Measurements from ENCODE around the gene CIZ1. TPM values are rescaled to one million over a fixed set of nuclear protein-coding genes. Genes with fewer than 3 reads are reported as not detected.

The CIZ1 gene
- total and polyA plus RNA-seq, 9 of the 15 experiments (the other 6 are each of a cell fraction or from before 2014, with no cell fraction given), result 6.6 to 329 (median 87.8) TPM

DNA sequence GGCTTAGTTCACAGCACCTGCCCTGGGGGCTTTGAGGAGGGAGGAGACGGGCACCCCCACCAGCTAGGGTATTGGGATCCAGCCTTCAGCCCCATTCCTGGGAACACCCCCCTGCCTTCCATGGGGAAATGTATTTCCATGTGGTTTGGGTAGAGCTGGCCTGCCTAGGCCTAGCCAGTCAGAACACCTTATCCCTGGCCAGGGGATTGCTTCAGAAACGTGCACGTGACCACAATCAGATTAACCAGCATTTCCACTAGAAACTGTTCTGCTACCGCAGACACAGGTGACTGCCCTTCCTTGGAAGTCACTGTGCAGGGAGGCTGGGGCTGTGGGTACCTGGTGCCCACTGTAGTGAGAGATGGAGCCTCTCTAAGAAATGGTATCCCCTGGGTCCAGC is 17.3 kb downstream of the CIZ1 start (continued):
- TF ChIP-seq, protein P1, sequence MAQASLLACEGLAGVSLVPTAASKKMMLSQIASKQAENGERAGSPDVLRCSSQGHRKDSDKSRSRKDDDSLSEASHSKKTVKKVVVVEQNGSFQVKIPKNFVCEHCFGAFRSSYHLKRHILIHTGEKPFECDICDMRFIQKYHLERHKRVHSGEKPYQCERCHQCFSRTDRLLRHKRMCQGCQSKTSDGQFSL (CRISPR knock-in tag; IDR thresholded peaks at IDR 0.05), result no peak
- TF ChIP-seq, protein P1 (tag; IDR thresholded peaks at IDR 0.05), result no peak
- TF ChIP-seq, protein P2, sequence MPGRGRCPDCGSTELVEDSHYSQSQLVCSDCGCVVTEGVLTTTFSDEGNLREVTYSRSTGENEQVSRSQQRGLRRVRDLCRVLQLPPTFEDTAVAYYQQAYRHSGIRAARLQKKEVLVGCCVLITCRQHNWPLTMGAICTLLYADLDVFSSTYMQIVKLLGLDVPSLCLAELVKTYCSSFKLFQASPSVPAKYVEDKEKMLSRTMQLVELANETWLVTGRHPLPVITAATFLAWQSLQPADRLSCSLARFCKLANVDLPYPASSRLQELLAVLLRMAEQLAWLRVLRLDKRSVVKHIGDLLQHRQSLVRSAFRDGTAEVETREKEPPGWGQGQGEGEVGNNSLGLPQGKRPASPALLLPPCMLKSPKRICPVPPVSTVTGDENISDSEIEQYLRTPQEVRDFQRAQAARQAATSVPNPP (IDR thresholded peaks at IDR 0.05; ENCODE audit: borderline replicate concordance, insufficient read depth, insufficient read length), result no peak
- TF ChIP-seq CHD4 (IDR thresholded peaks at IDR 0.05; ENCODE audit: insufficient read depth, insufficient replicate concordance, low read depth, low read length, poor library complexity, severe bottlenecking), result no peak
- no peak for TF ChIP-seq ZNF347 (CRISPR knock-in tag; IDR thresholded peaks at IDR 0.05; ENCODE audit: low read depth)
- TF ChIP-seq, protein P3, sequence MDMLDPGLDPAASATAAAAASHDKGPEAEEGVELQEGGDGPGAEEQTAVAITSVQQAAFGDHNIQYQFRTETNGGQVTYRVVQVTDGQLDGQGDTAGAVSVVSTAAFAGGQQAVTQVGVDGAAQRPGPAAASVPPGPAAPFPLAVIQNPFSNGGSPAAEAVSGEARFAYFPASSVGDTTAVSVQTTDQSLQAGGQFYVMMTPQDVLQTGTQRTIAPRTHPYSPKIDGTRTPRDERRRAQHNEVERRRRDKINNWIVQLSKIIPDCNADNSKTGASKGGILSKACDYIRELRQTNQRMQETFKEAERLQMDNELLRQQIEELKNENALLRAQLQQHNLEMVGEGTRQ (CRISPR knock-in tag; IDR thresholded peaks at IDR 0.05), result peak; percentile 52
- no peak for TF ChIP-seq ZBED1 (IDR thresholded peaks at IDR 0.05)
- TF ChIP-seq, protein P4, sequence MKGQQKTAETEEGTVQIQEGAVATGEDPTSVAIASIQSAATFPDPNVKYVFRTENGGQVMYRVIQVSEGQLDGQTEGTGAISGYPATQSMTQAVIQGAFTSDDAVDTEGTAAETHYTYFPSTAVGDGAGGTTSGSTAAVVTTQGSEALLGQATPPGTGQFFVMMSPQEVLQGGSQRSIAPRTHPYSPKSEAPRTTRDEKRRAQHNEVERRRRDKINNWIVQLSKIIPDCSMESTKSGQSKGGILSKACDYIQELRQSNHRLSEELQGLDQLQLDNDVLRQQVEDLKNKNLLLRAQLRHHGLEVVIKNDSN (CRISPR knock-in tag; IDR thresholded peaks at IDR 0.05), result peak; percentile 81
- TF ChIP-seq, protein P5, sequence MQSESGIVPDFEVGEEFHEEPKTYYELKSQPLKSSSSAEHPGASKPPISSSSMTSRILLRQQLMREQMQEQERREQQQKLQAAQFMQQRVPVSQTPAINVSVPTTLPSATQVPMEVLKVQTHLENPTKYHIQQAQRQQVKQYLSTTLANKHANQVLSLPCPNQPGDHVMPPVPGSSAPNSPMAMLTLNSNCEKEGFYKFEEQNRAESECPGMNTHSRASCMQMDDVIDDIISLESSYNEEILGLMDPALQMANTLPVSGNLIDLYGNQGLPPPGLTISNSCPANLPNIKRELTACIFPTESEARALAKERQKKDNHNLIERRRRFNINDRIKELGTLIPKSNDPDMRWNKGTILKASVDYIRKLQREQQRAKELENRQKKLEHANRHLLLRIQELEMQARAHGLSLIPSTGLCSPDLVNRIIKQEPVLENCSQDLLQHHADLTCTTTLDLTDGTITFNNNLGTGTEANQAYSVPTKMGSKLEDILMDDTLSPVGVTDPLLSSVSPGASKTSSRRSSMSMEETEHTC (IDR thresholded peaks at IDR 0.05), result no peak
- no peak for TF ChIP-seq ZNF217 (CRISPR knock-in tag; IDR thresholded peaks at IDR 0.05)

Measured in K562 (cell line).